OCI-LY7 (cell line): ENCODE data around the gene ATXN1. TPM values are rescaled to one million over a fixed set of nuclear protein-coding genes. Genes with fewer than 3 reads are reported as not detected.

Experiments
- BruUV-seq: library from RNA; stranded (reverse); fragments of 400-500 nt; replicated peaks from 2 replicates; lab custom pipeline; 2021; lab: Mats Ljungman, UMichigan
- CTCF ChIA-PET: fragments of 300-600 bp; sonication (Branson Sonifier 250); formaldehyde crosslinking; loops from one replicate; lab custom pipeline; 2022; ENCODE audit warnings: antibody characterized with exemption; ENCODE audit not compliant: unreplicated experiment; lab: Charles Lee
- POLR2A ChIA-PET: fragments of 300-600 bp; sonication (Branson Sonifier 250); formaldehyde crosslinking; loops from one replicate; lab custom pipeline; 2022; ENCODE audit warnings: antibody characterized with exemption; lab: Charles Lee
- DNase-seq: peaks from one replicate; pipeline ENCODE4 v3.0.0-alpha.2; 2015; ENCODE audit warnings: low spot score
- H2AFZ ChIP-seq: fragments of 200-600 bp; sonication (generic), shearing (Covaris generic); 2 replicates; pipeline ENCODE4 v1.6.1; 2014; ENCODE audit warnings: mild to moderate bottlenecking, antibody characterized with exemption, low read length, moderate library complexity
- H3K27ac ChIP-seq: fragments of 200-600 bp; sonication (generic); 2 replicates; pipeline ENCODE4 v1.5.1; 2014; ENCODE audit warnings: mixed run types, low read depth, mild to moderate bottlenecking, moderate library complexity, low read length, inconsistent platforms; ENCODE audit not compliant: poor library complexity, severe bottlenecking
- H3K36me3 ChIP-seq: fragments of 200-600 bp; sonication (generic); 2 replicates; pipeline ENCODE4 v1.6.1; 2014; ENCODE audit warnings: mild to moderate bottlenecking, antibody characterized with exemption, low read length, moderate library complexity, mixed read lengths; ENCODE audit not compliant: insufficient read depth
- H3K4me1 ChIP-seq: fragments of 200-600 bp; sonication (generic); 2 replicates; pipeline ENCODE4 v1.5.1; 2014; ENCODE audit warnings: mild to moderate bottlenecking, low read length; ENCODE audit not compliant: insufficient read depth, poor library complexity, severe bottlenecking
- H3K4me2 ChIP-seq: fragments of 200-600 bp; sonication (generic); 2 replicates; pipeline ENCODE4 v1.6.1; 2014; ENCODE audit warnings: mild to moderate bottlenecking, low read length
- H3K4me3 ChIP-seq: fragments of 200-600 bp; sonication (generic); 2 replicates; pipeline ENCODE4 v1.5.1; 2014; ENCODE audit warnings: mild to moderate bottlenecking, low read depth, low read length; ENCODE audit not compliant: poor library complexity, severe bottlenecking
- H3K79me2 ChIP-seq: fragments of 200-600 bp; sonication (generic); 2 replicates; pipeline ENCODE4 v1.6.1; 2016; ENCODE audit warnings: low read depth, mild to moderate bottlenecking, low read length, moderate library complexity, mixed read lengths; ENCODE audit not compliant: insufficient read depth
- H3K9me2 ChIP-seq: fragments of 200-600 bp; sonication (generic); 2 replicates; pipeline ENCODE4 v1.6.1; 2016; ENCODE audit warnings: mild to moderate bottlenecking, low read length, mixed read lengths; ENCODE audit not compliant: insufficient read depth
- H3K9me3 ChIP-seq: fragments of 200-600 bp; sonication (generic); 2 replicates; pipeline ENCODE4 v1.6.1; 2014; ENCODE audit warnings: mild to moderate bottlenecking, mixed run types, low read length, mixed read lengths
- H4K20me1 ChIP-seq: fragments of 200-600 bp; sonication (generic); 2 replicates; pipeline ENCODE4 v1.6.1; 2014; ENCODE audit warnings: mild to moderate bottlenecking, antibody characterized with exemption, low read length, moderate library complexity, mixed read lengths; ENCODE audit not compliant: insufficient read depth
- CTCF ChIP-seq: fragments of 200-600 bp; sonication (generic); conservative IDR thresholded peaks from 2 replicates; pipeline ENCODE4 v1.5.1; 2014; ENCODE audit warnings: mild to moderate bottlenecking, antibody characterized with exemption, low read length, moderate library complexity, mixed read lengths
- EZH2phosphoT487 ChIP-seq: fragments of 200-600 bp; sonication (generic); IDR thresholded peaks from 2 replicates; pipeline ENCODE4 v1.6.1; 2018; ENCODE audit warnings: low read depth, borderline replicate concordance, mild to moderate bottlenecking, mixed run types, antibody characterized with exemption, low read length, moderate library complexity, mixed read lengths
- intact Hi-C: fragments of 100-400 bp; cut with micrococcal nuclease; formaldehyde crosslinking; loops from one replicate; pipeline ENCODE4 v1.10.0; 2022; ENCODE audit not compliant: unreplicated experiment
- total RNA-seq, 2 experiments: library from RNA; depleted of rRNA in 1 of 2; stranded (reverse); fragments of >200 nt in 1 of 2; shearing (Covaris generic) in 1 of 2; gene quantifications; 2 replicates each; pipeline ENCODE4 v1.2.3, GENCODE V29; 2014 to 2022

Gene ATXN1
- total RNA-seq, 2 experiments from 2014 or later = not detected

- no peak for DNase-seq
- Histone ChIP-seq H3K9me2 (no peaks in the 10 kb centered on the region), H3K36me3 (no peaks in the 10 kb centered on the region), H3K4me1 (no peaks in the 10 kb centered on the region), H3K4me2 (no peak overlapping the region), H3K79me2 (no peaks in the 10 kb centered on the region), H3K9me3 (no peaks in the 10 kb centered on the region), H4K20me1 (no peaks in the 10 kb centered on the region), H3K4me3 (no peak overlapping the region), H3K27ac (no peak overlapping the region), H2AFZ (no peak overlapping the region)
- no TSS peak for BruUV-seq
- intact Hi-C loops = no loop called here
- ChIA-PET POLR2A (no interaction called here), CTCF (no interaction called here)
- TF ChIP-seq EZH2phosphoT487 = no peak
- TF ChIP-seq CTCF = no peak
These were observed 190.3 kb downstream of the ATXN1 start for GRCh38 chr6:16570946-16571345.

- Histone ChIP-seq H3K79me2 (no peaks in the 10 kb centered on the region), H3K4me3 (no peak overlapping the region), H3K4me2 (no peak overlapping the region), H2AFZ (no peak overlapping the region), H3K9me2 (no peaks in the 10 kb centered on the region), H4K20me1 (no peaks in the 10 kb centered on the region), H3K27ac (no peak overlapping the region), H3K4me1 (no peaks in the 10 kb centered on the region), H3K36me3 (no peaks in the 10 kb centered on the region), H3K9me3 (no peaks in the 10 kb centered on the region)
- DNase-seq = no peak
- TF ChIP-seq EZH2phosphoT487 = no peak
- no peak for TF ChIP-seq CTCF
- intact Hi-C loops = no loop called here
- POLR2A ChIA-PET = interaction anchor here (0.6 kb wide), 1 partner anchor 25 kb away, joined by 3 read pairs; no protein-coding TSS in a partner anchor
- CTCF ChIA-PET = no interaction called here
- no TSS peak for BruUV-seq
These were observed 191.1 kb downstream of the ATXN1 start for GRCh38 chr6:16570221-16570553.

GRCh38 chr6:16568128-16568527, 193.1 kb downstream of the ATXN1 start:
- no peak for DNase-seq
- intact Hi-C loops = no loop called here
- Histone ChIP-seq H3K4me1 (no peaks in the 10 kb centered on the region), H4K20me1 (no peaks in the 10 kb centered on the region), H3K4me3 (no peak overlapping the region), H2AFZ (no peak overlapping the region), H3K9me3 (no peaks in the 10 kb centered on the region), H3K4me2 (no peak overlapping the region), H3K79me2 (no peaks in the 10 kb centered on the region), H3K9me2 (no peaks in the 10 kb centered on the region), H3K27ac (no peak overlapping the region), H3K36me3 (no peaks in the 10 kb centered on the region)
- ChIA-PET POLR2A (interaction anchor here (0.9 kb wide), 1 partner anchor 130 kb away, joined by 3 read pairs; no protein-coding TSS in a partner anchor), CTCF (no interaction called here)
- BruUV-seq = no TSS peak
- no peak for TF ChIP-seq EZH2phosphoT487
- TF ChIP-seq CTCF = no peak
